A549 (cell line): Measurements from ENCODE around the gene TCF7L2.

Source experiments
- CHD4 ChIP-seq: fragments of 200-600 bp; sonication (generic); IDR thresholded peaks from 2 replicates; pipeline ENCODE4 v1.6.1; 2016; ENCODE audit warnings: antibody characterized with exemption, mild to moderate bottlenecking, borderline replicate concordance
- CTCF ChIP-seq: fragments of >200 bp; sonication (Bioruptor Twin); formaldehyde crosslinking; IDR thresholded peaks from 3 replicates; pipeline ENCODE4 v1.5.1; 2016
- EP300 ChIP-seq, 2 experiments: fragments of >200 bp; sonication (Bioruptor Twin); formaldehyde crosslinking; IDR thresholded peaks; 2 replicates in 1 of 2; 3 replicates in 1 of 2; pipeline ENCODE4 v1.6.1; 2016 to 2017
- HEYL ChIP-seq: fragments of 250-450 bp; sonication (Bioruptor Pico); IDR thresholded peaks from 2 replicates; pipeline ENCODE4 v1.8.0; 2021; ENCODE audit warnings: mild to moderate bottlenecking, moderate library complexity
- KDM1A ChIP-seq: fragments of 200-600 bp; sonication (generic); IDR thresholded peaks from 2 replicates; pipeline ENCODE4 v1.6.1; 2016; ENCODE audit warnings: low read depth, mild to moderate bottlenecking
- MAFK ChIP-seq: fragments of 450-650 bp; IDR thresholded peaks from 2 replicates; pipeline ENCODE4 v1.6.1; 2014; ENCODE audit not compliant: partially characterized antibody
- MAX ChIP-seq: IDR thresholded peaks from 2 replicates; pipeline ENCODE4 v1.6.1; 2012
- MYC ChIP-seq: IDR thresholded peaks from 2 replicates; pipeline ENCODE4 v1.6.1; 2012; ENCODE audit warnings: mild to moderate bottlenecking, inconsistent platforms, low read length, improper control_type of control experiment, borderline replicate concordance
- POLR2A ChIP-seq: IDR thresholded peaks from 2 replicates; pipeline ENCODE4 v1.6.1; 2012; ENCODE audit warnings: mild to moderate bottlenecking, low read length
- RAD21 ChIP-seq, 2 experiments: fragments of >200 bp in 1 of 2; sonication (Bioruptor Twin) in 1 of 2; formaldehyde crosslinking in 1 of 2; IDR thresholded peaks in 1 of 2; conservative IDR thresholded peaks in 1 of 2; 2 replicates in 1 of 2; 3 replicates in 1 of 2; pipeline ENCODE4 v1.6.1; 2012 to 2018; ENCODE audit warnings: inconsistent platforms in 1 of 2
- RFX5 ChIP-seq: fragments of 450-650 bp; IDR thresholded peaks from 2 replicates; pipeline ENCODE4 v1.7.1; 2014; ENCODE audit warnings: antibody characterized with exemption, mild to moderate bottlenecking, moderate library complexity
- SMC3 ChIP-seq: fragments of >200 bp; sonication (Bioruptor Twin); formaldehyde crosslinking; IDR thresholded peaks from 3 replicates; pipeline ENCODE4 v1.6.1; 2018; ENCODE audit warnings: inconsistent platforms
- USF2 ChIP-seq: fragments of 450-650 bp; IDR thresholded peaks from 2 replicates; pipeline ENCODE4 v1.6.1; 2014; ENCODE audit warnings: antibody characterized with exemption
- ZSCAN20 ChIP-seq: fragments of 250-450 bp; sonication (Bioruptor Pico); IDR thresholded peaks from 2 replicates; pipeline ENCODE4 v1.8.0; 2022; ENCODE audit warnings: mild to moderate bottlenecking, moderate library complexity

GRCh38 chr10:112959207-112959838 lies 9.3 kb downstream of the TCF7L2 start:
- no peak for TF ChIP-seq CTCF
- TF ChIP-seq EP300 (IDR thresholded peaks at IDR 0.05) = no peak
- TF ChIP-seq ZSCAN20 (CRISPR knock-in tag) = no peak
- TF ChIP-seq USF2 = no peak
- TF ChIP-seq RFX5 = no peak
- no peak for TF ChIP-seq KDM1A
- no peak for TF ChIP-seq CHD4
- TF ChIP-seq SMC3 = no peak
- TF ChIP-seq HEYL (CRISPR knock-in tag) = no peak
- peak; percentile 54 for TF ChIP-seq MAX
- TF ChIP-seq POLR2A = no peak
- TF ChIP-seq RAD21 (conservative IDR thresholded peaks at IDR 0.05 in 1 of 2, IDR thresholded peaks at IDR 0.05 in 1 of 2) = no peak
- TF ChIP-seq MYC = no peak
- no peak for TF ChIP-seq MAFK
